H7 (cell line): ENCODE data around the gene ARL9. TPM values are rescaled to one million over a fixed set of nuclear protein-coding genes. Genes with fewer than 3 reads are reported as not detected.
"Not testable (repeated sequence)": the region's sequence is repeated elsewhere in the genome, so short reads cannot be mapped to it uniquely, and the experiment has no call there.

Experiments used
- DNase-seq: peaks from one replicate; pipeline ENCODE4 v3.0.0; 2012
- H3K27me3 ChIP-seq: 2 replicates; pipeline ENCODE4 v1.6.0; 2011; ENCODE audit warnings: mild to moderate bottlenecking, low read length; ENCODE audit not compliant: control insufficient read depth, insufficient read depth
- H3K36me3 ChIP-seq: replicated peaks from 2 replicates; pipeline ENCODE4 v1.5.1; 2011; ENCODE audit warnings: low read length; ENCODE audit not compliant: control insufficient read depth, insufficient read depth
- H3K4me3 ChIP-seq: 2 replicates; pipeline ENCODE4 v1.5.1; 2011; ENCODE audit warnings: low read depth, mild to moderate bottlenecking, control low read depth, low read length, moderate library complexity; ENCODE audit not compliant: insufficient read depth
- total RNA-seq: library from RNA; depleted of rRNA; stranded (reverse); fragments of >200 nt; shearing (Covaris generic); gene quantifications from 2 replicates; pipeline ENCODE4 v1.2.3, GENCODE V29; 2014; rRNA removed

ARL9 gene
- total RNA-seq = not detected in 2 replicates

- peaks cover 4% of the 10 kb centered on the region for H3K36me3 ChIP-seq
- peaks cover 23% of the 10 kb centered on the region for H3K27me3 ChIP-seq
- peak within 1 kb of the TSS; percentile 56 for H3K4me3 ChIP-seq
- peak; percentile 82 for DNase-seq
Observed at GRCh38 chr4:56505269-56506130, at the start of gene ARL9. ARL9 (plus strand) TSS chr4:56505791; CDS start chr4:56505863, 72 bp downstream.

GRCh38 chr4:56460085-56460484, 45.5 kb upstream of the ARL9 start:
- no peak for DNase-seq
- Histone ChIP-seq H3K4me3 (no peak overlapping the region), H3K36me3 (peaks cover 28% of the 10 kb centered on the region)

GRCh38 chr4:56462157-56462556, 43.4 kb upstream of the ARL9 start:
- DNase-seq = no peak
- H3K36me3 ChIP-seq = peaks cover 23% of the 10 kb centered on the region
- no peaks in the 10 kb centered on the region for H3K27me3 ChIP-seq

More at GRCh38 chr4:56460085-56460484, 45.5 kb upstream of the ARL9 start:
- no peaks in the 10 kb centered on the region for H3K27me3 ChIP-seq

GRCh38 chr4:56463711-56464110, 41.9 kb upstream of the ARL9 start:
- DNase-seq = no peak
- no peak overlapping the region for H3K4me3 ChIP-seq
- peaks cover 17% of the 10 kb centered on the region for H3K36me3 ChIP-seq
- H3K27me3 ChIP-seq = no peaks in the 10 kb centered on the region

More at GRCh38 chr4:56462157-56462556, 43.4 kb upstream of the ARL9 start:
- no peak overlapping the region for H3K4me3 ChIP-seq

GRCh38 chr4:56464581-56464980, 41.0 kb upstream of the ARL9 start:
- H3K4me3 ChIP-seq = no peak overlapping the region
- no peak for DNase-seq
- H3K27me3 ChIP-seq = no peaks in the 10 kb centered on the region
- H3K36me3 ChIP-seq = peaks cover 10% of the 10 kb centered on the region

GRCh38 chr4:56465599-56466295, 39.8 kb upstream of the ARL9 start:
- H3K36me3 ChIP-seq = no peaks in the 10 kb centered on the region; the same call in 1 of the 2 replicates
- no peak for DNase-seq
- no peaks in the 10 kb centered on the region for H3K27me3 ChIP-seq
- H3K4me3 ChIP-seq = peak overlapping the region; percentile 11; the same call in 1 of the 2 replicates

GRCh38 chr4:56466296-56466761, 39.3 kb upstream of the ARL9 start:
- peak overlapping the region; percentile 53 for H3K4me3 ChIP-seq
- not testable (repeated sequence) for H3K27me3 ChIP-seq, DNase-seq, H3K36me3 ChIP-seq

GRCh38 chr4:56466910-56467283, 38.7 kb upstream of the ARL9 start:
- H3K36me3 ChIP-seq = peaks cover 2% of the 10 kb centered on the region; the same call in 1 of the 2 replicates
- DNase-seq = peak; percentile 13
- H3K27me3 ChIP-seq = no peaks in the 10 kb centered on the region
- peak overlapping the region; percentile 53 for H3K4me3 ChIP-seq

- Histone ChIP-seq H3K4me3 (peak within 1 kb of the TSS; percentile 53), H3K36me3 (peaks cover 2% of the 10 kb centered on the region; the same call in 1 of the 2 replicates), H3K27me3 (no peaks in the 10 kb centered on the region)
- peak; percentile 91 for DNase-seq
Observed at GRCh38 chr4:56467284-56468096, 38.1 kb upstream of the ARL9 start, which contains the start of gene SRP72. SRP72 (plus strand) TSS chr4:56467617; CDS start chr4:56467636, 19 bp downstream.

- Histone ChIP-seq H3K4me3 (peak overlapping the region; percentile 53), H3K36me3 (peaks cover 4% of the 10 kb centered on the region), H3K27me3 (no peaks in the 10 kb centered on the region)
- peak; percentile 70 for DNase-seq
Observed at GRCh38 chr4:56468097-56468422, 37.5 kb upstream of the ARL9 start.

GRCh38 chr4:56469489-56470210, 35.9 kb upstream of the ARL9 start:
- no peak for DNase-seq
- Histone ChIP-seq H3K27me3 (no peaks in the 10 kb centered on the region), H3K36me3 (peaks cover 7% of the 10 kb centered on the region), H3K4me3 (no peak overlapping the region)

GRCh38 chr4:56475917-56476316, 29.7 kb upstream of the ARL9 start:
- no peak overlapping the region for H3K4me3 ChIP-seq
- peaks cover 27% of the 10 kb centered on the region for H3K36me3 ChIP-seq
- no peaks in the 10 kb centered on the region for H3K27me3 ChIP-seq
- no peak for DNase-seq

- H3K36me3 ChIP-seq = peaks cover 27% of the 10 kb centered on the region
- no peak for DNase-seq
- H3K4me3 ChIP-seq = no peak overlapping the region
- H3K27me3 ChIP-seq = no peaks in the 10 kb centered on the region
Observed at GRCh38 chr4:56477192-56477702, 28.3 kb upstream of the ARL9 start.
